ENCODE measurements around the gene RAG1. TPM values are rescaled to one million over a fixed set of nuclear protein-coding genes. Genes with fewer than 3 reads are reported as not detected.

The RAG1 gene
- total RNA-seq, 2 donors from 2014 or later, result 0.91 to 1.4 TPM

- H3K27me3 ChIP-seq (replicated peaks; ENCODE audit: insufficient read depth), result no peaks in the 10 kb centered on the region
- WGBS, result 76% methylated on average over 2 of the region's 2 CpGs
- no peaks in the 10 kb centered on the region for H3K36me3 ChIP-seq
- H3K9me3 ChIP-seq, result no peaks in the 10 kb centered on the region
- no peak overlapping the region for H3K27ac ChIP-seq
- TF ChIP-seq CTCF (IDR thresholded peaks at IDR 0.05) (no peak), POLR2A (IDR thresholded peaks at IDR 0.05) (no peak), POLR2AphosphoS5 (IDR thresholded peaks at IDR 0.05) (no peak)
- no peak overlapping the region for H3K4me3 ChIP-seq
- no peak for DNase-seq (ENCODE audit: low spot score)
- intact Hi-C loops (cut with DNase I), result no loop called here
- H3K4me1 ChIP-seq (replicated peaks), result no peaks in the 10 kb centered on the region
Measured at GRCh38 chr11:36577859-36578258, 10.1 kb downstream of the RAG1 start.

GRCh38 chr11:36578458-36578857 lies 10.7 kb downstream of the RAG1 start:
- intact Hi-C loops (cut with DNase I), result no loop called here
- no peaks in the 10 kb centered on the region for H3K36me3 ChIP-seq
- H3K4me3 ChIP-seq, result no peak overlapping the region
- H3K27ac ChIP-seq, result no peak overlapping the region
- no peaks in the 10 kb centered on the region for H3K4me1 ChIP-seq (replicated peaks)
- DNase-seq (ENCODE audit: low spot score), result no peak
- H3K27me3 ChIP-seq (replicated peaks; ENCODE audit: insufficient read depth), result no peaks in the 10 kb centered on the region
- no peaks in the 10 kb centered on the region for H3K9me3 ChIP-seq
- WGBS, result 53% methylated on average over 1 of the region's 1 CpG
- TF ChIP-seq POLR2A (IDR thresholded peaks at IDR 0.05) (no peak), POLR2AphosphoS5 (IDR thresholded peaks at IDR 0.05) (no peak), CTCF (IDR thresholded peaks at IDR 0.05) (no peak)

- H3K27ac ChIP-seq, result no peak overlapping the region
- intact Hi-C loops (cut with DNase I), result no loop called here
- H3K9me3 ChIP-seq, result no peaks in the 10 kb centered on the region
- no peak overlapping the region for H3K4me3 ChIP-seq
- DNase-seq (ENCODE audit: low spot score), result no peak
- H3K4me1 ChIP-seq (replicated peaks), result no peaks in the 10 kb centered on the region
- WGBS, result 76% methylated on average over 2 of the region's 2 CpGs
- no peaks in the 10 kb centered on the region for H3K36me3 ChIP-seq
- TF ChIP-seq CTCF (IDR thresholded peaks at IDR 0.05), result no peak
- no peaks in the 10 kb centered on the region for H3K27me3 ChIP-seq (replicated peaks; ENCODE audit: insufficient read depth)
Measured at GRCh38 chr11:36581536-36581935, 13.7 kb downstream of the RAG1 start.

- Histone ChIP-seq H3K27ac (no peak overlapping the region), H3K27me3 (replicated peaks; ENCODE audit: insufficient read depth) (peaks cover 3% of the 10 kb centered on the region), H3K36me3 (no peaks in the 10 kb centered on the region), H3K4me1 (replicated peaks) (no peaks in the 10 kb centered on the region), H3K9me3 (no peaks in the 10 kb centered on the region), H3K4me3 (no peak overlapping the region)
- no peak for TF ChIP-seq CTCF (IDR thresholded peaks at IDR 0.05)
- no peak for TF ChIP-seq POLR2A (IDR thresholded peaks at IDR 0.05)
- TF ChIP-seq POLR2AphosphoS5 (IDR thresholded peaks at IDR 0.05), result no peak
- intact Hi-C loops (cut with DNase I), result no loop called here
- whole genome bisulfite sequencing, result 47% methylated on average over 3 of the region's 3 CpGs
- DNase-seq (ENCODE audit: low spot score), result no peak
Measured at GRCh38 chr11:36583667-36584066, 15.9 kb downstream of the RAG1 start.

- Histone ChIP-seq H3K9me3 (no peaks in the 10 kb centered on the region), H3K36me3 (no peaks in the 10 kb centered on the region), H3K4me1 (replicated peaks) (no peaks in the 10 kb centered on the region), H3K27ac (no peak overlapping the region), H3K27me3 (replicated peaks; ENCODE audit: insufficient read depth) (peaks cover 3% of the 10 kb centered on the region), H3K4me3 (no peak overlapping the region)
- no peak for TF ChIP-seq POLR2A (IDR thresholded peaks at IDR 0.05)
- no peak for TF ChIP-seq POLR2AphosphoS5 (IDR thresholded peaks at IDR 0.05)
- TF ChIP-seq CTCF (IDR thresholded peaks at IDR 0.05), result no peak
- no peak for DNase-seq (ENCODE audit: low spot score)
- intact Hi-C loops (cut with DNase I), result no loop called here
Measured at GRCh38 chr11:36586543-36586942, 18.7 kb downstream of the RAG1 start.
